Measurements from ENCODE around the gene ATP6V0E2.

Gene ATP6V0E2

DNA sequence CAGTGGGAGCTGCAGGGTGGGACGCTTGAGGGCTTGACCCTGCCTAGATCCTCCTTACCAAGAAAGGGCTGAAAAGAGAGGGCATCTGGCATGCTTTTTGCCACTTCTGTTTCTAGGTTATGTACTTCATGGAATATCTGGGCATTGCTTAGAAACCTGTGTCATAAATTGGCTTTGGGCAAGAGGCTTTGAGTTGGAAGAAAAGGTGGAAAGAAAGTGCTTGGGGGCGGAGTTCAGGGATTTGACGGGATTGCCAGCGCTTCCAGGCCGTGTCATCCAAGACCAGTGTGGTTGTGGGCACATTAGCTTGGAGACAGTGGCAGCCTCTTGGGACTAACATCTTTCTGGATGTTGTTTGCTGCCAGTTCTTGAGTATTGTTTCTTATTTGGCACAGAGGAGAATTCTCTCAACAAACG is 34.8 kb upstream of the ATP6V0E2 start:
- no peak for DNase-seq (ENCODE audit: low spot score)

DNA sequence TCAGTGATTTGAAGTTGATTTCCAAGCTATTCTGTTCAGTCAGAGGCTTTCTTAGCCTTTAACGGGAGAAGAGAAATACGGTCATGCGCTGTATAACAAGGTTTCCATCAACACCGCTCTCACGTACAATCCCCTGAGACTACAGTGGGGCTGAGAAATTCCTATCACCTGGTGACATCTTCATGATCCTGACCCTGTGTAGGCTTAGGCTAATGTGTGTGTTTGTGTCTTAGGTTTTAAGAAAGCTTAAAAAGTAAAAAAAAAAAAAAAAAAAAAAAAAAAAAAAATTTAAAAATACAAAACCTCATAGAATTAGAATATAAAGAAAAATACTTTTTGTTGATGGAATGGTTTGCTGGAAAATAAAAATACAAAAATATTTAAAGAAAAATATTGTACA is 33.8 kb upstream of the ATP6V0E2 start:
- no peak for DNase-seq (ENCODE audit: low spot score)

DNA sequence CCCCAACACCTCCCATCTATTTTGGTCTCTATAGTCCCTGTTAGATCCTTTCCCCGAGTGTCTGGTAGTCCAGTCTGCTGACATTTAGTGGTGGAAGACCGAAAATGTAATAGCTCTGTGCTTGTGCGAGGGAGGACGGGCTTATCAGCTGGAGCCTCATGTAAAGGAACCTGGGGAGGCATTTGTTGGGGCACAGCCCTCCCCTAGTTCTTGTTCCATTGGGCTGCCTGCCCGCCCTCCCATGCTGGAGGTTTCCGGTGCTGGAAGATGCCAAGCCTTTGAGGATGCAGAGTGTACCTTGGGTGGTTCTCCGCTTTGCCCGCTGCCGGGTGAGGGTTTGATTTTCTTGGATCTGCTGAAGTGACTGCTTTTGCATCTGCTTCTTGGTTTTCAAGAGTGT is 30.2 kb upstream of the ATP6V0E2 start:
- DNase-seq (ENCODE audit: low spot score): no peak

DNA sequence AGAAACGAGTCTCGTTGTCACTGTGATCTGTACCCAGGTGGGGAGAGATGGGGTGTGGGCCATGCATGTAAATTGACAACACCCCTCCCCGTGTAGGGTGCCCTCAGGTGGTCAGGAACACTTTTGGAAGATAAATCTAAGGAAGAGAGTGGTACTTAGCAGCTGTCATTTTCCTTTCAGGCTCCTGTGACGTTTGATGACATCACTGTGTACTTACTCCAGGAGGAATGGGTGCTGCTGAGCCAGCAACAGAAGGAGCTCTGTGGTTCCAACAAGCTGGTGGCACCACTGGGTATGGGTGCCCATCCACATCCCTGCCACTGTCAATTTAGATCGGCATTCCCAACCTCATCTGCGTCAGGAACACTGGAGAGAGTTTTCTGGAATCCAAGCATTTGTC is 29.3 kb upstream of the ATP6V0E2 start:
- DNase-seq (ENCODE audit: low spot score): no peak

DNA sequence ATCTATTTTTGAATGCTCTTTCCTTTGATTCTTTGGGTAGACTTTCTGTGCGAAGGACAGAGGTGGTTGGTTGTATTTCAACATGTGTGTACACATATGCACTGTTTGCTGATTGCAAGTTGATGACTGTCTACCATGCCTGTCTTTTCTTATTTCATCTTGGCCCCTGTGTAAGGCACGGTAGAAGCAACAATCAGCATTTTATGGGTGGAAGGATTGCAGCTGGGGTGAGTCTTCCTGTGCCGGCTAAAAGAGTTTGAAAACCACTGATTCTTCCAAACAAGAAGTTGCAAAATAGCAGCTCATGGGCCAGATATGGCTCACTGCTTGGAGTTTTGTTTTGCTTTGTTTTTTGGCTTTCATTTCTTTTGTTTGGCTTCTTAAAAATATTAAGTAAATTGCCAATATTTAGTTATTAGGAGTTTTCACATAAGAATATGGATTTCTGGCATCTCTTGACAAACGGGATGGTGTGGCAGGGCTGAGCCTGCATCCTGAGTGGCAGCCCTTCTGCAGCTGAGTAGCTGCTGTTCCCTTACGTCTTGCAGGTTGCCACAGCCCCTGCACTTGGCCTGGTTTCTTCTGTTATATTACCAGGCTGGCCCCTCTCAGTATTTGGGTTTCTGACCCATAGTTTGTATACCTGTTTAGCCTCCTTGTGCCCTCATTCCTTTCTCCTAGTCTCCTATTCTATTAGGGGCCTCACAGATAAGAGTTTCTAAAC is 28.4 kb upstream of the ATP6V0E2 start:
- DNase-seq (ENCODE audit: low spot score): no peak

DNA sequence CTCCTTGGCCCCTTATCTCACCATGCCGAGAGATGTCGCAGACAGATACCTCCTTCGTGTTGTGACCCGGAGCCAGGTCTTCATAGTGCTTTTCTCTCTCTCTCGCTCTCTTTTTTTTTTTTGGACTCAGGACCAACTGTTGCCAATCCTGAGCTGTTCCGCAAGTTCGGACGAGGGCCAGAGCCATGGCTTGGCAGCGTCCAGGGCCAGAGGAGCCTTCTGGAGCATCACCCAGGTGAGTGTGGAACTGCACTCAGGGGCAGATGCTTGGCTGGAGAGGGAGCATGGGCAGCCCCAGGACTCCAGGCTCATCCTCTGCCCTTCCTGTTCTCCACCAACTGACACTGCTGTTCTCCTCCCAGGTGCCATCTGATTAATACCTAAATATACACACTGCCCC is 27.7 kb upstream of the ATP6V0E2 start:
- DNase-seq (ENCODE audit: low spot score): no peak

DNA sequence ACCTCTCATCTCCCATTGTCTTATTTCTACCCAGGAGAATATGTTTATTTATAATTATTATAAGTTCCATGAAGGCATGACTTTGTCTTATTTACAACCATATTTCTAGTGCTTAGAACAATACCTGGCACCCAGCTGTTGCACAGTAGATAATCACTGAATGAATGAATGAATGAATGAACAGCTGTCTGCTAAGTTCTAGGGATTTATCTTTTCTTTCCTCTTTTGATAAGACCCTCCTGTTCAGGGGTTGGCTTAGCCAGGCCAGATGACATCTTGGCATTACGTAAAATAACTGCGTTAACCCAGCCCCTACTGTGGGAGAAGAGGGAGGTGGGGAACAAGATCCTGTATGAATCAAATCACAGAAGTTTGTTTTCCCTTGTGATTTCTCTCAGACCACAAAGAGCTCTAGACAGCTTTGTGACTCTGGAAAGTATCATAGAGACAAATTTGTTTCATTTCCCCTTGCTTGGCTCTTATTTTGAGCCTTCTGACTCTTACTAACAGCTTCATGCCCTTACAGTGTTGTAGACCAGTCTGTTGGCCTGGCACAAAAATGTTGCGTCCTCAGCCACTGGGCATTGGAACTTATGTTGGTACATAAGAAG is 27.2 kb upstream of the ATP6V0E2 start:
- DNase-seq (ENCODE audit: low spot score): no peak

DNA sequence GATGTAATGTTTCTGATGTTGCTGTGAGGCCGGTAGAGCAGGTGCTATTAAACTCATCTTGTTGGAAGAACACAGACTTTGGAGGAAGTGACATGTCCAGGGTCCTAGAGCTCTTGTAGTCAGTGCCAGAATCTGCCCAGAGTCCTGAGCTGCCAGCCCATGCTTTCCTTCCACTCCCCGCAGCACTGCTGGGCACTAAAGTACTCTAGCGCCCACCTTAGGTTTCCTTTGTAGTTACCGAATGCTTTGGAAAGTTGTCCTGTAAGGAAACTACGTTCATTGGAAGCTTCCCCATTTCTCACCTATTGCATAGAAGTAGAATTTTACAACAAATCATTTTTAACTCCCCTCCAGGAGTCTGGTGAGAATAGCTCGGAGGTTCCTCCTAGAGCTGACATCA is 24.6 kb upstream of the ATP6V0E2 start:
- DNase-seq (ENCODE audit: low spot score): no peak

DNA sequence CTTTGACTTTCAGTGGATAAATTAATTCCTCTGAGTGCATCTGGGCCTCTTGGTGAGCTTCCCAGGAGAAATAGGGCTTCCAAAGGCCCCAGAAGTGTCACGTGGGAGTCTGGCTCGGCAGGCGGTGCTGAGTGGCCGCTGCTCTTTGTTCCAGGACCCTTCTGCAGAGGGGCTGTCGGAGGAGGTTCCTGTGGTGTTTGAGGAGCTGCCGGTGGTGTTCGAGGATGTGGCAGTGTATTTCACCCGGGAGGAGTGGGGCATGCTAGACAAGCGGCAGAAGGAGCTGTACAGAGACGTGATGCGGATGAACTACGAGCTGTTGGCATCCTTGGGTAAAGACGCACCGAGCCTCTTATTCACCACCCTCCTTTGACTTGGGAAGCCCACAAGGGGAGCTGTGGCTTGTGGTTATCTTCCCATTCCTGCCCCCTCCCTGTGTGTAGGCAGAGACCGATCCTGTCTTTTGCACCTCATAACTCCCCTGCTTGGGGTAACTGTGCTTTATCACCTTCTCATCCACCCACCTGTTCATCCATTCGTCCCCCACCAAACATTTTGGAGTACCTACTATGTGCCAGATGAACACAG is 23.7 kb upstream of the ATP6V0E2 start:
- no peak for DNase-seq (ENCODE audit: low spot score)

DNA sequence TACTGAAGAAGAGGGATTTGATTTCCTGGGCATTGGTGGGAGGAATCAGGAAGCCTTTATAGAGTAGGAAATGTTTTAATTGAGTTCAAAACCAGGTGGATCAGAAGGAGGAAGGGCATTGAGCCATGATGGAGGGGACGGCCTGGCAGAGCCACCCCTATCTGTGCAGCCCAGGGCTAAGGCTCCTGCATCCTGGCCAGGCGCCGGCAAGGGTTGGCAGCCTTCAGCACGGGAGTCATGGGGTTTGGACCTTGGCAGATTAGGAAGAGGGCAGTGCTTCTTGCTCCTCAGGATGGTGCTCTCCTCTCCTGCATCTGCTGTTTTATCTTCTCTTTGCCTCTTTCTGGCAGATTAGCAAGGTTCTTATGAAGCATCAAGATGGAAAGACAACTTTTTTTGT is 23.1 kb upstream of the ATP6V0E2 start:
- no peak for DNase-seq (ENCODE audit: low spot score)

DNA sequence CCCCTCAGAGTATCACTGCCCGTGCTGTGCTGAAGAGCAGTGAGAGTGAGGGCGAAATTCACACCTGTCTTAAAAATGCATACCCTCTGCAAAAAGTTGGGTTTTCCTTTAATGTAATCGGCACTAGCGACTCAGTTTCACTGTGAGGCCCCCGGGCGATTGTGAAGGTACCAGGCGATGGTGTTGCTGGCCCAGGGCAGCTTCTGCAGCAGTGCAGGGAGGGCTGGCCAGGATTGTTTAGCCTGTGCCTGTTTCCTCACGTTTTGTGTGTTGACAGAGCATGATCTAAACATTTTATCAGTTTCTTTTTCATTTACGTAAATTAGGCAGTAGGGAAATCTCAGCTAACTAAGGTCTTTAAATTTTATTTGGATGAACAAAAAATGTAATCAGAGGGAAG is 22.3 kb upstream of the ATP6V0E2 start:
- no peak for DNase-seq (ENCODE audit: low spot score)

DNA sequence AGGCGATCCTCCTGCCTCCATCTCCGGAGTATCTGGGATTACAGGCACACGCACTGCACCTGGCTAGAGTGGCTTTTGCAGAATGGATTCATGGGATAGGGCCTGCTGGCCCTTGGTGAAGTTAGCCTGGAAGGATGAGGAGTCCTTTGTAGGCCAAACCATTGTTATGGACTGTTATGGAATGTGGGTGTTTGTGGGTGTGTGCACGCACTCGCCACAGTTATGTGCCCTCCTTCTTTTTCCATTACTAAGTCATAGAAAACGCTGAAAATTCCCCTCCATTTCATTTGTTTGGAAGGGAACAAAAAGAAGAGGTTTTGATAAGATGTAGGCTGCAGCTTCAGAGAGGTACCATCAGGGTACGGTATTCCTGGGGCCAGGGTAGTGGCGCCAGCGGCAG is 20.6 kb upstream of the ATP6V0E2 start:
- no peak for DNase-seq (ENCODE audit: low spot score)

DNA sequence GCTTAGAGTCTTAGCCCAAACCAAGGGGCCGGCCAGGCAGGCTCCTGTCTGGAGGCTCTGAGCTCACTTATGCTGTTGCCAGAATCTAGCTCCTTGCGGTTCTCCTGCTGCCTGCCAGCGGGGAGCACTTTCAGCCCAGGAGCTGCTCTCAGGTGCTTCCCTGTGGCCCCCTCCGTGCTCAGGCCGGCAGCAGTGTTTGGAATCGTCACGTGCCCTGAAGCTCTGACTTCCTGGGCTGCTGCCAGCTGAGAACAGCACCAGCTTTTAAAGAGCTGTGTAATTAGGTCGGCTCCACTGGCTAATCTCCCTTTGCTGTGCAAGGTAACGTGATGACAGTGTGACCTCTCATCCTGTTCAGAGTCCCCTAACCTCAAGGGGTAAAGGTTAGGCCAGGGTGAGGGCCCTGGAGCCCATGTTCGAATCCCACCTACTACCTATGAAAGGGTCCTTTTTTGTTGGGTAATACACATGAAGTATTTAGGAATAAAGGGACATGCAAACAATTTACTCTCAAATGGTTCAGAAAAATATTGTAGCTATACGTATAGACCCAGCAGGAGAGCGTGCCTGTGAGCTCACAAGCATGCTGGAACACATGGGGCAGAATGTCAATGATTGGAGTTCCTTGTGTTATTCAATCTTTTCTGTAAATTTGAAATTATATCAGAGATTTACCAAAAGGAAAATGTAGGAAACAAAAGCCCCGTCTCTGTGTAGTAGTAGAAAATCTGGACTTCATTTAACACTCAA is 19.0 kb upstream of the ATP6V0E2 start:
- peak; percentile 43 for DNase-seq (ENCODE audit: low spot score)

DNA sequence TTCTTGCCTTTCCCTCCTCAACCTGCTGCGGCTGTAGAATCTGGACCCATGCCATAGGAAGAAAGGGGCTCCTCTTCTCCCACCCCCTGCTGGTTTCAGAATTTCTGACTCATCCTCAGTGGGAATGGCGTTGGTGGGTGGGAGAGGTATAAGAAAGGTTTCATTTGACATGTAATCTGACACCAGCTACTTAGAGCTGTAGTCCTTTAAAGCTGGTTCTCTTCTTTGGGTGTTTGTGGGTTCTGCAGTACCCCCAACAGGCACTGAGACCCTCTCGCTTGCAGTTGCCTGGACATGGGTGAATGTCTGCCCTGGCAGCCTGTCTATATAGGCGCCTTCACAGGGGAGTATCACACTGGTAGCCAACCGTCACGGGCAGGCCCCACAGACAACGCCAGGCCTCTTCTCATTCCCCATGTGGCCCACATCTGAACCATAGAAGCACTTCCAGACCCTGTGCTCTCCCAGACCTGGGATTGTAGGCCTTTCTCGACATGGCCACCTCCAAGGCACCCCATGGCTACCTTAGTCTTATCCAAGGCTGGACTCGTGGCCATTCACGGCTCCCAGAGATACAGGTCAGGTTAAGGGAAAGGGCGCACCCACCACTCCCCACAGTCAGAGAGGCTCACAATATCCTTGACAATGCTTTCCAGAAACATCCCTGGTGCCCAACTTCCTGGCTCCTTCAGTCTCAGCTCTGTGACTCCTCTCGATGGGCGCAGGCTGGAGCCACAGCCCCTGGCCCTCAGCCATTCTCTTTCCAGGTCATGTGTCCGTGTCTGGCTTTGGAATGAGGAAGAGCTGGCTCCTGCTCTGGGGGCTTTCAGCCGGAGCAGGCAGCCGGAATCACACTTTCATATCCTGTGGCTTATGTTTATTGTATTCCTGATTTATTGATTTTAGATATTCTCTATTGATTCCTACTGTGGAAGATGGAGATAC is 18.1 kb upstream of the ATP6V0E2 start:
- no peak for DNase-seq (ENCODE audit: low spot score)

DNA sequence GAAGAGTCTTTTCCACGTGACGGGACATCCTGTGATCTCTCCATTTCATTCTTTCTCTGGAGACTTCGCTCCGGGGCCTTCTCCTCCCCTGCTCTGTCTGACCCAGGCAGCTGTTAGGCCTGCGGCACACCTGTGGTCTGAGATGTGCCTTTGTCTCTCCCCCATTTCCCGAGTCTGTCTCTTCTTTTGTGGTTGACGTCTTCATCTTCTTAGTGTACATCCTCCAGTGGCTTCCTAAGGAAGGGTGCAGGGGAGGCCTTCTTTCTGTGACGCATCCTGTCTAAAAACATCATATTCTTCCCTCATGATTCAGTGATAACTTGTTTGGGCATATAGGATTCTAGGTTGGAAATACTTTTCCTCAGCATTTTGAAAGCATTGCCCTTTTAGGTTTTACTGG is 17.2 kb upstream of the ATP6V0E2 start:
- no peak for DNase-seq (ENCODE audit: low spot score)

DNA sequence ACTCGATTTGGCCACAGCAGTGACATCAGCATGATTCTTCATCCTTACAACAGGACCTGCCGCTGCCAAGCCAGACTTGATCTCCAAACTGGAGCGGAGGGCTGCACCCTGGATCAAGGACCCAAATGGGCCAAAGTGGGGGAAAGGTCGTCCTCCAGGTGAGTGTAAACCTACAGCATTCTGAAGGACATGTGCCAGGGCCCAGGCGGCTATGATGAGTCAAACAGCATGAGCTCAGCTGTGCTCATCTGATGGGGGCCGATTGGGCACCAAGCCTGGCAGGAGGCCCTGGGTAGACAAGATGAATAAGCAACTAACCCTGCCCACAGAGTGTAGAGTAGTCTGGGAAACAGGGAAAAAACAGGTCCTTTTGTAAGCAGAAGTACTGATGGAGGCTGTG is 14.4 kb upstream of the ATP6V0E2 start:
- no peak for DNase-seq (ENCODE audit: low spot score)

DNA sequence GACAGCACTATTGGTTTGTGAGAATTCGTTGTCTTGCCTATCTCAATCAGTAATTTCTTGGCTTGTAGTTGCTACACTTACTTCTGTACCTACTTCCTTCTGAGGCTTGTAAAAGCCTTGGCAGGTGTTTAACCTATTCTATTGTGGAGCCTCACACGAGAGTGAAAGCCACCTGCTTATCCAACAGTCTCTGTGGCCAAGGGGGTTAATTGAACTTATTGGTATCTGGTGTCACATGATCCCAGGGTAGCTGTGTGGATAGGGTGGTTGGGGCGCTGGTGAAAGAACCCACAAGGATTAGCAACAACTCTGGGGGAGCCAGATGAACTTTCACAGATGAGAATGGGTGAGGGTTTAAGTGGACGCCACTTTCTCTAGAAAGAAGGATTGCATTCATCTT is 13.9 kb upstream of the ATP6V0E2 start:
- no peak for DNase-seq (ENCODE audit: low spot score)

DNA sequence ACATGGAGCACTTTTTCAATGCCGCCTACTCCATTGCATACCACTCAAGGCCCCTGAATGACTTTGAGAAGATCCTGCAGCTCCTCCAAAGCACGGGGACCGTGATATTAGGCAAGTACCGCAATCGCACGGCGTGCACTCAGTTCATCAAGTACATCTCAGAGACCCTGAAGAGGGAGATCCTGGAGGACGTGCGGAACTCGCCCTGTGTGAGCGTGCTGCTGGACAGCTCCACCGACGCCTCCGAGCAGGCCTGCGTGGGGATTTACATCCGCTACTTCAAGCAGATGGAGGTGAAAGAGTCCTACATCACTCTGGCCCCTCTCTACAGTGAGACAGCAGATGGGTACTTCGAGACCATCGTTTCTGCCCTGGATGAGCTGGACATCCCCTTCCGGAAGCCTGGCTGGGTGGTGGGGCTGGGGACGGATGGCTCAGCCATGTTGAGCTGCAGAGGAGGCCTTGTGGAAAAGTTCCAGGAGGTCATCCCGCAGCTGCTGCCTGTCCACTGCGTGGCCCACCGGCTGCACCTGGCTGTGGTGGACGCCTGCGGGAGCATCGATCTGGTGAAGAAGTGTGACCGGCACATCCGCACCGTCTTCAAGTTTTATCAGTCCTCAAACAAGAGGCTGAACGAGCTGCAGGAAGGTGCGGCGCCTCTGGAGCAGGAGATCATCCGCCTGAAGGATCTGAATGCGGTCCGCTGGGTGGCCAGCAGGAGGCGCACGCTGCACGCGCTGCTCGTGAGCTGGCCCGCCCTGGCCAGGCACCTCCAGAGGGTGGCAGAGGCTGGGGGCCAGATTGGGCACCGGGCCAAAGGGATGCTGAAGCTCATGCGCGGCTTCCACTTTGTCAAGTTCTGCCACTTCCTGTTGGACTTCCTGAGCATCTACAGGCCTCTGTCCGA is 12.7 kb upstream of the ATP6V0E2 start:
- DNase-seq (ENCODE audit: low spot score): no peak

DNA sequence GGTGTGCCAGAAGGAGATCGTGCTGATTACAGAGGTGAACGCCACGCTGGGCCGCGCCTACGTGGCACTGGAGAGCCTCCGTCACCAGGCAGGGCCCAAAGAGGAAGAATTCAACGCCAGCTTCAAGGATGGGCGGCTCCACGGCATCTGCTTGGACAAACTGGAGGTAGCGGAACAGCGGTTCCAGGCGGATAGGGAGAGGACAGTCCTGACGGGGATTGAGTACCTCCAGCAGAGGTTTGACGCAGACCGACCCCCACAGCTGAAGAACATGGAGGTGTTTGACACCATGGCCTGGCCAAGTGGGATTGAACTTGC is 12.1 kb upstream of the ATP6V0E2 start:
- no peak for DNase-seq (ENCODE audit: low spot score)

DNA sequence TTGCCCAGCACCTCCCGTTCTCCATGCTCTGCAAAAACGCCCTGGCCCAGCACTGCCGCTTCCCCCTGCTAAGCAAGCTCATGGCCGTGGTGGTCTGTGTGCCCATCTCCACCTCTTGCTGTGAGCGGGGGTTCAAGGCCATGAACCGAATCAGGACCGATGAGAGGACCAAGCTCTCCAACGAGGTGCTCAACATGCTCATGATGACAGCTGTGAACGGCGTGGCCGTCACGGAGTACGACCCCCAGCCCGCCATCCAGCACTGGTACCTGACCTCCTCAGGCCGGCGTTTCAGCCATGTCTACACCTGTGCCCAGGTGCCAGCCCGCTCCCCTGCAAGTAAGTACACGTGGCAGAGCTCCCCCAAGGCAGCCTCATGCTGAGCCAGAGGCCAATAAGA is 11.6 kb upstream of the ATP6V0E2 start:
- DNase-seq (ENCODE audit: low spot score): no peak

DNA sequence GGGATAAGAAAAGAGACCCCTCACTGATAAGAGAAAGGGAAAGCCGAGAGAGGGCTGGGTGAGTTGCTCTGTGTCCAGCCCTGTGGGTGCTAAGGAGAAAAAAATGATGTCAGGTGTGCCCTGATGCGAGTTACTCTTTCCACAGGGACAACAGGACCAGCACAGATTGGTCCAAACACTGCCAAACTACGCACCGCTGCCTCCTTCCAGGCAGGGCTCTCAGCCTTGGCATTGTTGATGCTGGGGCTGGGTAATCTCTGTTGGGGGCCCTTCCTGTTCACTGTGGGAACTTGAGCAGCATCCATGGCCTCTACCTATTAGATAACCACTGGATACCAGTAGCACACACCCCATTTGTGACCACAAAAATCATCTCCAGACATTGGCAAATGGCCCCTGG is 10.3 kb upstream of the ATP6V0E2 start:
- DNase-seq (ENCODE audit: low spot score): no peak
